ENCODE data around the gene NEDD4. TPM values are rescaled to one million over a fixed set of nuclear protein-coding genes. Genes with fewer than 3 reads are reported as not detected.

Gene NEDD4
- total and polyA plus RNA-seq, 10 of the 15 experiments (the other 5 are each of a cell fraction or from before 2014, with no cell fraction given), result 1.3 to 7.7 (median 4.4) TPM

DNA sequence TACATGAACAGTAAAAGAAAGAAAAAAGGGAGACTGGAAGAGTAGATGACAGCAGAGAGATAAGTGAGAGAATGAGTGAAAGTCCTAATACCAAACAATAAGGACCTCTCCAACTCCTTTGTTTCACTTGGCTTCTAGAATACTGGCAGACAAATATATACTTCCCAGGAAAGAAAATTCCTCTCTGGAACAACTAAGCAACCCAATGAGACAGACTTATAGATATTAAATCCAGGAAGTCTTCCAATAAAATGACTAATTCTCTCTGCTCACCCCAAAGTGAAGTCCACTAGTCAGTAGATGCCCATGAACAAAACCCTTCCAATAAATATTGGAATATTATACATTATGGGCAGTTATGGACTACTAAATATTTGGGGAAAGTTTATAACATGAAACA lies 114.2 kb downstream of the NEDD4 start:
- H3K4me3 ChIP-seq, result no peak overlapping the region
- H3K79me2 ChIP-seq (ENCODE audit: control insufficient read depth, insufficient read depth, low read length), result no peaks in the 10 kb centered on the region
- CTCF ChIA-PET, result no interaction called here
- BruUV-seq (replicated peaks), result no TSS peak
- no peak overlapping the region for H3K9ac ChIP-seq (ENCODE audit: control insufficient read depth, insufficient read depth, low read length)
- H4K20me1 ChIP-seq (ENCODE audit: control insufficient read depth, insufficient read depth), result no peaks in the 10 kb centered on the region
- ATAC-seq, result no peak
- in situ Hi-C loops (cut with MboI) (no loop called here), intact Hi-C loops (cut with micrococcal nuclease; ENCODE audit: unreplicated experiment) (no loop called here)
- no peaks in the 10 kb centered on the region for H3K4me1 ChIP-seq (ENCODE audit: control insufficient read depth, insufficient read depth, low read length)
- no peaks in the 10 kb centered on the region for H3K9me3 ChIP-seq (replicated peaks; ENCODE audit: control insufficient read depth, insufficient read depth, low read length)
- no peak overlapping the region for H3K27ac ChIP-seq (ENCODE audit: control insufficient read depth, insufficient read depth)
- DNase-seq (ENCODE audit: low read depth, low spot score), result no peak
- no peak for FAIRE-seq
- H3K36me3 ChIP-seq (ENCODE audit: control insufficient read depth in 2 of 2, insufficient read depth in 2 of 2, low read length in 1 of 2), result no peaks in the 10 kb centered on the region
- RAD21 ChIA-PET (ENCODE audit: unreplicated experiment), result no interaction called here
- H2AFZ ChIP-seq (ENCODE audit: control insufficient read depth, low read depth, low read length), result no peak overlapping the region
- H3K27me3 ChIP-seq (replicated peaks in 1 of 2; ENCODE audit: control insufficient read depth in 2 of 2, insufficient read depth in 2 of 2, low read length in 1 of 2), result no peaks in the 10 kb centered on the region
- SMC1A ChIA-PET (ENCODE audit: uncharacterized antibody, unreplicated experiment), result no interaction called here
- POLR2A ChIA-PET, result no interaction called here
- no peak overlapping the region for H3K4me2 ChIP-seq (ENCODE audit: control insufficient read depth, insufficient read depth)
- TF ChIP-seq ZNF207 (IDR thresholded peaks at IDR 0.05; ENCODE audit: borderline replicate concordance), result no peak
- no peak for TF ChIP-seq KLF5 (IDR thresholded peaks at IDR 0.05; ENCODE audit: partially characterized antibody)
- no peak for TF ChIP-seq PKNOX1 (IDR thresholded peaks at IDR 0.05)
- no peak for TF ChIP-seq JUNB (IDR thresholded peaks at IDR 0.05)
- no peak for TF ChIP-seq ASH2L (IDR thresholded peaks at IDR 0.05; ENCODE audit: borderline replicate concordance, low read depth)
- no peak for TF ChIP-seq RELA (IDR thresholded peaks at IDR 0.05; ENCODE audit: borderline replicate concordance, partially characterized antibody)

- no peaks in the 10 kb centered on the region for H3K9me3 ChIP-seq (replicated peaks; ENCODE audit: control insufficient read depth, insufficient read depth, low read length)
- H3K9ac ChIP-seq (ENCODE audit: control insufficient read depth, insufficient read depth, low read length), result no peak overlapping the region
- H3K79me2 ChIP-seq (ENCODE audit: control insufficient read depth, insufficient read depth, low read length), result no peaks in the 10 kb centered on the region
- no peak overlapping the region for H3K4me2 ChIP-seq (ENCODE audit: control insufficient read depth, insufficient read depth)
- no peaks in the 10 kb centered on the region for H3K27me3 ChIP-seq (replicated peaks in 1 of 2; ENCODE audit: control insufficient read depth in 2 of 2, insufficient read depth in 2 of 2, low read length in 1 of 2)
- H4K20me1 ChIP-seq (ENCODE audit: control insufficient read depth, insufficient read depth), result no peaks in the 10 kb centered on the region
- ChIA-PET POLR2A (no interaction called here), RAD21 (ENCODE audit: unreplicated experiment) (no interaction called here), SMC1A (ENCODE audit: uncharacterized antibody, unreplicated experiment) (no interaction called here), CTCF (no interaction called here)
- no peak overlapping the region for H3K4me3 ChIP-seq
- no peak for DNase-seq (ENCODE audit: low read depth, low spot score)
- no peaks in the 10 kb centered on the region for H3K4me1 ChIP-seq (ENCODE audit: control insufficient read depth, insufficient read depth, low read length)
- no peak for ATAC-seq
- 74% methylated on average over 4 of the region's 4 CpGs for WGBS (ENCODE audit: insufficient coverage, insufficient replicate concordance, low lambda C conversion rate, missing lambda C conversion rate)
- no peaks in the 10 kb centered on the region for H3K36me3 ChIP-seq (ENCODE audit: control insufficient read depth in 2 of 2, insufficient read depth in 2 of 2, low read length in 1 of 2)
- no peak overlapping the region for H3K27ac ChIP-seq (ENCODE audit: control insufficient read depth, insufficient read depth)
- no peak overlapping the region for H2AFZ ChIP-seq (ENCODE audit: control insufficient read depth, low read depth, low read length)
- in situ Hi-C loops (cut with MboI) (no loop called here), intact Hi-C loops (cut with micrococcal nuclease; ENCODE audit: unreplicated experiment) (no loop called here)
- no TSS peak for BruUV-seq (replicated peaks)
- no peak for FAIRE-seq
- TF ChIP-seq NRF1 (conservative IDR thresholded peaks at IDR 0.05; ENCODE audit: low read depth, low read length) (no peak), EGR1 (IDR thresholded peaks at IDR 0.05; ENCODE audit: borderline replicate concordance in 1 of 2, low read depth in 2 of 2, low read length in 2 of 2) (no peak), PRDM15 (CRISPR knock-in tag; IDR thresholded peaks at IDR 0.05) (no peak), SMC3 (IDR thresholded peaks at IDR 0.05; ENCODE audit: borderline replicate concordance, low read length) (no peak), GATAD2B (conservative IDR thresholded peaks at IDR 0.05; ENCODE audit: low read depth) (no peak), MEF2A (IDR thresholded peaks at IDR 0.05; ENCODE audit: insufficient read depth, low read depth, low read length) (no peak), RAD51 (IDR thresholded peaks at IDR 0.05) (no peak), POLR2AphosphoS2 (IDR thresholded peaks at IDR 0.05; ENCODE audit: low read depth, low read length) (no peak), CHD4 (IDR thresholded peaks at IDR 0.05) (no peak)
Measured at GRCh38 chr15:55873024-55873720, 120.2 kb downstream of the NEDD4 start.

All from GM12878 (cell line).